HL-60/S4 (cell line): ENCODE data around the gene NID1.
"Not testable (repeated sequence)": the region's sequence is repeated elsewhere in the genome, so short reads cannot be mapped to it uniquely, and the experiment has no call there.

Experiments used
- in situ Hi-C: fragments of 300-500 bp; cut with MboI; formaldehyde crosslinking; loops from 2 replicates; pipeline ENCODE4 v1.14.3; 2022; ENCODE audit warnings: low sequenced_read_pairs

Gene NID1

GRCh38 chr1:235943581-235944114, 121.2 kb downstream of the NID1 start:
- in situ Hi-C loops = no loop called here

- in situ Hi-C loops = no loop called here
Observed at GRCh38 chr1:235942979-235943575, 121.8 kb downstream of the NID1 start.

GRCh38 chr1:235942625-235942934, 122.3 kb downstream of the NID1 start:
- in situ Hi-C loops = no loop called here

- in situ Hi-C loops = no loop called here
Observed at GRCh38 chr1:235941876-235942624, 122.8 kb downstream of the NID1 start.

GRCh38 chr1:235940285-235940684, 124.6 kb downstream of the NID1 start:
- in situ Hi-C loops = no loop called here

GRCh38 chr1:235939480-235939775, 125.5 kb downstream of the NID1 start:
- in situ Hi-C loops = no loop called here

GRCh38 chr1:235938709-235939479, 126.0 kb downstream of the NID1 start:
- in situ Hi-C loops = no loop called here

- in situ Hi-C loops = no loop called here
Observed at GRCh38 chr1:235937123-235937522, 127.8 kb downstream of the NID1 start.

GRCh38 chr1:235935235-235936225, 129.4 kb downstream of the NID1 start:
- in situ Hi-C loops = no loop called here

- in situ Hi-C loops = no loop called here
Observed at GRCh38 chr1:235933766-235934116, 131.1 kb downstream of the NID1 start.

- in situ Hi-C loops = no loop called here
Observed at GRCh38 chr1:235933017-235933765, 131.7 kb downstream of the NID1 start.

- in situ Hi-C loops = no loop called here
Observed at GRCh38 chr1:235932090-235932510, 132.8 kb downstream of the NID1 start.

- in situ Hi-C loops = no loop called here
Observed at GRCh38 chr1:235931171-235931738, 133.6 kb downstream of the NID1 start.

GRCh38 chr1:235930543-235930942, 134.3 kb downstream of the NID1 start:
- in situ Hi-C loops = no loop called here

GRCh38 chr1:235929216-235929615, 135.7 kb downstream of the NID1 start:
- in situ Hi-C loops = no loop called here

- in situ Hi-C loops = no loop called here
Observed at GRCh38 chr1:235928197-235928596, 136.7 kb downstream of the NID1 start.

- in situ Hi-C loops = not testable (repeated sequence)
Observed at GRCh38 chr1:235927551-235927950, 137.3 kb downstream of the NID1 start.
